DMS114 treated with DMSO at 0.1 percent for 48 hours (cell line): ENCODE data around the gene FNIP2.
"Not testable (repeated sequence)": the region's sequence is repeated elsewhere in the genome, so short reads cannot be mapped to it uniquely, and the experiment has no call there.

Source experiments
- DNase-seq: peaks from one replicate; lab custom pipeline; 2025; ENCODE audit not compliant: unreplicated experiment; lab: John Stamatoyannopoulos, UW

Gene FNIP2

DNA sequence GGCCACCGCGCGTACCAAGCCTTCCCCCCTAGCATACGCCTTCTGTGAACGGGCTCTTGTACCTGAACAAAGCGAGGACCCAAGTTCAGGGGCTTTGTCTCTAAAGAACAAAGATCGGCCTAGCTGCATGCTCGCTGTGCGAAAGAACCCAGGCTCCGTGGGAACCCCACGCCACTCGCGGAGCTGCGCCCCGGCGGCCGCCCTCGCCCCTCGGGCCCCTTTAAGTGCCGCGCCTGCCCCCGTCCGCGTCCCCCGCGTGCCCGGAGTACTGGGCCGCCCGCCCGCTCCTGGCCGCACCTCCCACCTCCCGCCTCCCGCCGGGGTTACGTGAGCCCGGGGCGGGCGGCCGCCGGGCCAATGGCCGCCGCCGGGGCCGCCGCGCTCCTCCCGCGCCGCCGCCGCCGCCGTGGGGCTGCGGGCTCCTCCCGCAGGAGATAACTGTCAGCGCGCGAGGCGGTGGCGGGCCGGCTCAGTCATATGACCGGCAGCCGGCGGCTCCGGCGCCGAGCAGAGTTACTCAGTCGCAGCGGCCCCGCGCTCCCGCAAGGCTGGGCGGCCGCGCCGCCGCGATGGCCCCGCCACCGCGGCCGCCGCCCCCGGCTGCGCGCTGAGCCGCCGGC is at the start of gene FNIP2:
TSS of gene FNIP2 (plus strand) at position 472 of the 620 bp plus-strand sequence. CDS start 187 bp downstream, outside the sequence.
- peak; percentile 54 for DNase-seq

- no peak for DNase-seq
Measured at GRCh38 chr4:158721680-158722079, 47.1 kb upstream of the FNIP2 start.

- DNase-seq: no peak
Measured at GRCh38 chr4:158722291-158722916, 46.4 kb upstream of the FNIP2 start.

GRCh38 chr4:158722917-158723793 is 45.7 kb upstream of the FNIP2 start, which contains the start of gene PPID:
Gene PPID (minus strand): TSS chr4:158723396. CDS start chr4:158723288, 108 bp downstream.
- peak; percentile 72 for DNase-seq

GRCh38 chr4:158724637-158725036 is 44.2 kb upstream of the FNIP2 start:
- DNase-seq: no peak

DNA sequence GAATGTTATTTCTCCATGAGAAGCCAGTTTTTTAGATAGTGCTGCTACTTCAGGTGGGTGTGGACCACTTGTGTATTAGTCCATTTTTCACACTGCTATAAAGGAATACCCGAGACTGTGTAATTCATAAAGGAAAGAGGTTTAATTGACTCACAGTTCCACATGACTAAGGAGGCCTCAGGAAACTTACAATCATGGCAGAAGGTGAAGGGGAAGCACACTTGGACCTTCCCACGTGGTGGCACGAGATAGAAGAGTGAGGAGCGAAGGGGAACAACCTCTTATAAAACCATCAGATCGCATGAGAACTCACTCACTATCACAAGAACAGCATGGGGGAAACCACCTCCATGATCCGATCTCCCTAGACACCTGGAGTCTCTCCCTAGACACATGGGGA is 42.2 kb upstream of the FNIP2 start:
- no peak for DNase-seq

DNA sequence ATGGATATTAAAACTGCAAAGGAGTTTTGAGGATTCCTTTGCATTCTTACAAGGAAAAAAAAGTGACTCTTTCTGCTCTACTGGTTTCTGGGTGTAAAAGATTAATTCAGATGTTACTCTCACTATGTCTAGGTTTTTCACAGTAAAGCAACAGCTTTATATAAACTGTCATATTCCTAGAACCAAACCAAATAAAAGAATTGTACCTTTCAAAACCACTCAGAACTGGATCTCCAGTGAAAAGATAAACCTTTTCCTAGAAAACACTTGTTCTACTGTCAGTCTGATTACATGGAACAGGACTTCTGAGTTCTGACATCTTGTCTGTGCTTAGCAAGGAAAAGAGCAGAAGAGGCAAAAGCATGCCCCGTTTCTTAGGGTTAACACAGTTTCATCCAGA is 40.6 kb upstream of the FNIP2 start:
- DNase-seq: no peak

- DNase-seq: peak; percentile 59
Measured at GRCh38 chr4:158729716-158730559, 38.9 kb upstream of the FNIP2 start.

- no peak for DNase-seq
Measured at GRCh38 chr4:158738866-158739265, 30.0 kb upstream of the FNIP2 start.

GRCh38 chr4:158739600-158739999 is 29.2 kb upstream of the FNIP2 start:
- no peak for DNase-seq

DNA sequence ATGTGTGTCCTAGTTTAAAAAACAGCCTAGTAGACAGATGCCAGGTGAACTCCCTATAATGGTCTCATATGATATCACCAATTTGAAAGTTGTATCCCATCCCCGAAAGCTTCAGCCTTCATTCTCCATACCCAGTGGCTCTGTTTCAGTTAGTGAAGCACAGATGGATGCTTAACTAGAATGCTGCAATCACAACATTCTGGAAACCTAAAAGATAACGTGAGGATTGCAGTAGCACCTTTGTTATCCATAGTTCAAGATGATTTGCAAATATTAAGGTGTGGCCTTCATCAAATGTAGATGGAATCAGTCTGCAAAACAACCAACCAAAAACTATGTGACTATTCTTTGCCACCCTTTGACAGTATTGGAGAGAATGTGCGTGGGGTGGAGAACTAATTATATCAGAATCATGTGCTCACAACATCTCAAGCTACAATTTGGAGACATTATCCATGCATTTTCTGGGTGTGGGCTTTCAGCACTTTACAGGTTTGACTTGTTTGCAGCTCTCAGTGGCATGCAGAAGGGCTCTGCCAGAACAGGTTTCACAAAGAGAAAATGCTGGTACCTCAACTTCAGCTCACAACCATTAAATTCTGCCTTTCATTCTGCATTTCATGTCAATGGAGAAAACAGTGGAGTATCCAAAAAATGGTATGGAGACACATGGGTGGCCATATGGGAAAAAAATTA is 27.4 kb upstream of the FNIP2 start:
- DNase-seq: no peak

- not testable (repeated sequence) for DNase-seq
Measured at GRCh38 chr4:158746537-158746936, 22.3 kb upstream of the FNIP2 start.

DNA sequence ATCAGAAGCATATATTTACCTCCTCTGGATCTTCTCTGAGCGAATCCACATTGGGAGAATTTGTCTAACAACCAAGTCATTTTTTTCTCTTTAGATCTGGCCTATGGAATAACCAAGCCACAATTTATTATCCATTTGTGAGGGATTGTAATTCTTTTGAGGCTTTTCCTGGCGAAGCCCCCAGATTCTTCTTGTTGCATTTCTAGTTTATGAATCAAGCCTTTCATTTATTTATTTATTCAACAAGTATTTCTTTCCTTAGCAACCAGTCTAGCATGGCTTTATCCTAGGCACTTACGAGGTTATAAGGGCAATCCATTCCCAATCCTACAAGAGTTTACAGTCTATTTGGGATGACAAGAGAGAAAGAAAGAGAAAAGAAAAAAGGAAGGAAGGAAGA is 18.4 kb upstream of the FNIP2 start:
- DNase-seq: no peak

DNA sequence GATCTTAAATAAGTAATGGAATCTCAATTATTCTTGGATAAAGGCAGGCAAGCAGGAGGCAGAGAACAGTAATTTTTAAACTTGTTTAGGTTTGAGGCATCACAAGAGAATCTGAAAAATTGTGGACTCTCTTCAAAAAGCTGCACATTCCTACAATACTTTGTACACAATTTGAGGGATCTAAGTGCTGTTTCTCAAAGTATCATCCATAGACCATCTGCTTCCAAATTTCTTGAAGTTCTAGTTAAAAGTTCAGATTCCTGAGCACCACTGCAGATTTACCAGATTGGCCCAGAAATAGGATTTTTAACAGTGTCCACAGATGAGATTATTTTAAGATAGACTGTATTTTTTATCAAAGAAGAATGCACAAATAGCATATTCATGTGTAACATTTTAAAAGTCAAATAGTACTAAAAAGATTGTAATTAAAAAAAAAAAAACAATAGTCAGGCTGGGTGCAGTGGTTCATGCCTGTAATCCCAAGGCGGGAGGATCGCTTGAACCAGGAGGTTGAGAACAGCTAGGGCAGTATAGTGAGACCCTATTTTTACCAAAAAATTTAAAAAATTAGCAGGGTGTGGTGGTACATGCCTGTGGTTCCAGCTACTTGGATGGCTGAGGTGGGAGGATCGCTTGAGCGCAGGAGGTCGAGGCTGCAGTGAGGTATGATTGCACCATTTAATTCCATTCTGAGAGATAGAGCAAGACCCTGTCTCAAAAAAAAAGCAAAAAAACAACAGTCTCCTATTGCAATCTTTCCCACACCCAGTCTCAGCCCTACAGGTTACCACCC is 14.2 kb upstream of the FNIP2 start:
- DNase-seq: no peak

DNA sequence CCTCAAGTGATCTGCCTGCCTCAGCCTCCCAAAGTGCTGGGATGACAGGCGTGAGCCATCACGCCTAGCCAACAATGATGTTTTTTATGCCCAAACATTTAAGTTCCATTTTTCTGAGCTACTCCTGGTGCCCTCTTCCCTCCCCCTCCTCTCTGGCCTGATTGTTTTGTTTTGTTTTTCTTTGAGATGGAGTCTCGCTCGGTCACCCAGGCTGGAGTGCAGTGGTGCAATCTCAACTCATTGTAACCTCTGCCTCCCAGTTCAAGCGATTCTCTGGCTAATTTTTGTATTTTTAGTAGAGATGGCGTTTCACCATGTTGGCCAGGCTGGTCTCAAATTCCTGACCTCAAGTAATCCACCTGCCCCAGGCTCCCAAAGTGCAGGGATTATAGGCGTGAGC is 13.0 kb upstream of the FNIP2 start:
- DNase-seq: not testable (repeated sequence)

DNA sequence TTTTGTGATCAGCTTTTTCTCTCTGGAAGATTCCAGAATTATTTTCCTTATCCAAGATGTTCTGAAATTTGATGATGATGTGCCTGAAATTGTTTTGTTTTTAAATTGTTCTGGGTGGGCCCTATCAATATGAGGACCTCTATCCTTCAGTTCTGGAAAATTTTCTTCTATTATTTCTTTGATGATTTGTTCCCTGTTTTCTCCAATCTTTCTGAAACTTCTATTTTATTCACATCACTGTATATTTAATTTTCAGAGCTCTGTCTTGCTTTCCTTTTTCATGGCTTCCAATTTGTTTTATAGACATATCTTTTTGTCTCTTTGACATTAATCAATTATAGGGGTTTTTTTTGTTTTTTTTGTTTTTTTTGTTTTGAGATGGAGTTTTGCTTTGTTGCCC is 12.2 kb upstream of the FNIP2 start:
- DNase-seq: no peak

- DNase-seq: no peak
Measured at GRCh38 chr4:158758142-158758541, 10.7 kb upstream of the FNIP2 start.

DNA sequence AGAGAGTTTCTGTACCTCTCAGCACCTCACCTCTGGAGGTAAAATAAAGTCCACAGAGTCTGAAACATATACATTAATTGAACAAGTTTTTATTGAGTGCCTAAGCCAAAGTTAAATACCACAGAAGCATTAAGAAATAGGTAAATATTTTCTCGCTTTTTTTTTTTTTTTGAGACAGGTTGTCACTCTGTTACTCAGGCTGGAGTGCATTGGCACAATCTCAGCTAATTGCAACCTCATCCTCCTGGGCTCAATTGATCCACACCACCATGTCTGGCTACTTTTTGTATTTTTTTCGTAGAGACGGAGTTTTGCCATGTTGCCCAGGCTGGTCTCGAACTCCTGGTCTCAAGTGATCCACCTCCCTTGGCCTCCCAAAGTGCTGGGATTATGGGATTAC is 10.1 kb upstream of the FNIP2 start:
- DNase-seq: no peak

DNA sequence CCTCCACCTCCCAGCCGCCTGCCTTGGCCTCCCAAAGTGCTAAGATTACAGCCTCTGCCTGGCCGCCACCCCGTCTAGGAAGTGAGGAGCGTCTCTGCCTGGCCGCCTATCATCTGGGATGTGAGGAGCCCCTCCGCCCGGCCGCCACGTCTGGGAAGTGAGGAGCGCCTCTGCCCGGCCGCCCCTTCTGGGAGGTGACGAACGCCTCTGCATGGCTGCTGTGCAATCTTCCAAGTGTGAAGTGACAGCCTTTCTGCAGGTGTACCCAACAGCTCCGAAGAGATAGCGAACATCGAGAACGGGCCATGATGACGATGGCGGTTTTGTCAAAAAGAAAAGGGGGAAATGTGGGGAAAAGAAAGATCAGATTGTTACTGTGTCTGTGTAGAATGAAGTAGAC is 9.3 kb upstream of the FNIP2 start:
- not testable (repeated sequence) for DNase-seq

DNA sequence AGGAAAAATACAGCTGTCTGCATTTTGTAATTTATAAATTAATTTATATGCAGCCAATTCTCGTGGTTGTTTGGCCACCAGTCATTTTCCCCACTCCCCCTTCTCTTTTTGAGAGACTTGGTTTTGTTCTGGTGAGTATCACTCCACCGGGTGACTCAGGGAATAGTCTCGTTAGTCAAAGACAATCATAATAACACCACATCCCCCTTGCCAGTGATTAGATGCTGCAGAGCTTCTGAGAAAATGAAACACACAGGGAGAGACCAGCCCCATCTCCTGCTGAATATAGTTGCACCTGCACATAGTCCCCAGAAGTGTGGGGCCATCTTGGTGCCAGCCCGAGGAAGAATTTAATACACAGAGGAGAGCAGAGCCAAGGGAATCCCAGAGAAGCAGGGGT is 8.0 kb upstream of the FNIP2 start:
- no peak for DNase-seq
